ENCODE measurements around the gene NQO1. TPM values are rescaled to one million over a fixed set of nuclear protein-coding genes. Genes with fewer than 3 reads are reported as not detected.
A peak's percentile ranks its signal among the peaks of the same experiment; 100 is the strongest.

The NQO1 gene
- total RNA-seq, 2 donors from 2014 or later, result 126 to 141 TPM

GRCh38 chr16:69712277-69712676 lies 14.1 kb downstream of the NQO1 start:
- peaks cover 29% of the 10 kb centered on the region for H3K36me3 ChIP-seq (ENCODE audit: control insufficient read depth, insufficient read depth, low read length)
- H3K36me3 Mint-ChIP-seq (ENCODE audit: low read depth), result peaks cover 65% of the 10 kb centered on the region
- H3K27me3 Mint-ChIP-seq (ENCODE audit: insufficient read depth), result no peaks in the 10 kb centered on the region
- no peak for TF ChIP-seq CTCF (conservative IDR thresholded peaks at IDR 0.05)
- no peak overlapping the region for H3K4me3 Mint-ChIP-seq
- H3K4me1 ChIP-seq (ENCODE audit: control insufficient read depth, insufficient read depth, low read length), result no peaks in the 10 kb centered on the region
- H3K4me3 ChIP-seq (ENCODE audit: low read length), result no peak overlapping the region
- no peaks in the 10 kb centered on the region for H3K27me3 ChIP-seq (ENCODE audit: control insufficient read depth, insufficient read depth, low read length, poor library complexity, severe bottlenecking)
- H3K9me3 ChIP-seq (ENCODE audit: control insufficient read depth, low read length), result no peaks in the 10 kb centered on the region
- DNase-seq, result no peak
- 92 to 96% methylated on average over 4 of the region's 4 CpGs for WGBS, 2 experiments (ENCODE audit: insufficient coverage in 1 of 2, insufficient read length in 1 of 2)
- H3K27ac ChIP-seq (ENCODE audit: low read depth, low read length), result no peak overlapping the region
- H3K9ac ChIP-seq (ENCODE audit: extremely low read depth, low read length, poor library complexity, severe bottlenecking), result no peak overlapping the region
- H3K4me1 Mint-ChIP-seq, result no peaks in the 10 kb centered on the region
- H3K9me3 Mint-ChIP-seq, result no peaks in the 10 kb centered on the region
- H3K27ac Mint-ChIP-seq, result no peak overlapping the region

- DNase-seq, result no peak
- peaks cover 55% of the 10 kb centered on the region for H3K36me3 Mint-ChIP-seq (ENCODE audit: low read depth)
- no peaks in the 10 kb centered on the region for H3K27me3 Mint-ChIP-seq (ENCODE audit: insufficient read depth)
Observed at GRCh38 chr16:69711115-69711740, 15.1 kb downstream of the NQO1 start.

GRCh38 chr16:69709456-69710084 lies 16.8 kb downstream of the NQO1 start:
- H3K27me3 Mint-ChIP-seq (ENCODE audit: insufficient read depth), result no peaks in the 10 kb centered on the region
- no peaks in the 10 kb centered on the region for H3K9me3 Mint-ChIP-seq
- DNase-seq, result no peak
- no peak overlapping the region for H3K27ac ChIP-seq (ENCODE audit: low read depth, low read length)
- H3K9me3 ChIP-seq (ENCODE audit: control insufficient read depth, low read length), result no peaks in the 10 kb centered on the region
- no peaks in the 10 kb centered on the region for H3K4me1 Mint-ChIP-seq
- no peak overlapping the region for H3K4me3 ChIP-seq (ENCODE audit: low read length)
- H3K36me3 Mint-ChIP-seq (ENCODE audit: low read depth), result peaks cover 48% of the 10 kb centered on the region
- H3K4me3 Mint-ChIP-seq, result no peak overlapping the region
- 75 to 77% methylated on average over 4 to 5 of the region's 5 CpGs for WGBS, 2 experiments (ENCODE audit: insufficient coverage in 1 of 2, insufficient read length in 1 of 2)
- H3K27me3 ChIP-seq (ENCODE audit: control insufficient read depth, insufficient read depth, low read length, poor library complexity, severe bottlenecking), result no peaks in the 10 kb centered on the region
- peaks cover 38% of the 10 kb centered on the region for H3K36me3 ChIP-seq (ENCODE audit: control insufficient read depth, insufficient read depth, low read length)
- H3K9ac ChIP-seq (ENCODE audit: extremely low read depth, low read length, poor library complexity, severe bottlenecking), result no peak overlapping the region
- no peak overlapping the region for H3K27ac Mint-ChIP-seq
- H3K4me1 ChIP-seq (ENCODE audit: control insufficient read depth, insufficient read depth, low read length), result no peaks in the 10 kb centered on the region
- TF ChIP-seq CTCF (conservative IDR thresholded peaks at IDR 0.05), result peak; percentile 83

More at GRCh38 chr16:69711115-69711740, 15.1 kb downstream of the NQO1 start:
- Mint-ChIP-seq H3K4me3 (no peak overlapping the region), H3K4me1 (no peaks in the 10 kb centered on the region), H3K9me3 (no peaks in the 10 kb centered on the region), H3K27ac (no peak overlapping the region)
- H3K9me3 ChIP-seq (ENCODE audit: control insufficient read depth, low read length), result no peaks in the 10 kb centered on the region
- H3K27me3 ChIP-seq (ENCODE audit: control insufficient read depth, insufficient read depth, low read length, poor library complexity, severe bottlenecking), result no peaks in the 10 kb centered on the region
- 93 to 95% methylated on average over 11 to 12 of the region's 12 CpGs for WGBS, 2 experiments (ENCODE audit: insufficient coverage in 1 of 2, insufficient read length in 1 of 2)
- peaks cover 34% of the 10 kb centered on the region for H3K36me3 ChIP-seq (ENCODE audit: control insufficient read depth, insufficient read depth, low read length)
- H3K27ac ChIP-seq (ENCODE audit: low read depth, low read length), result no peak overlapping the region
- H3K4me3 ChIP-seq (ENCODE audit: low read length), result no peak overlapping the region
- H3K9ac ChIP-seq (ENCODE audit: extremely low read depth, low read length, poor library complexity, severe bottlenecking), result no peak overlapping the region
- H3K4me1 ChIP-seq (ENCODE audit: control insufficient read depth, insufficient read depth, low read length), result no peaks in the 10 kb centered on the region
- no peak for TF ChIP-seq CTCF (conservative IDR thresholded peaks at IDR 0.05)
